Loucy (cell line): Measurements from ENCODE around the gene L3MBTL4.

Experiments used
- EZH2phosphoT487 ChIP-seq: fragments of 200-600 bp; IDR thresholded peaks from 2 replicates; pipeline ENCODE4 v1.6.1; 2018; ENCODE audit warnings: antibody characterized with exemption, mild to moderate bottlenecking, moderate library complexity, borderline replicate concordance
- TF ChIP-seq, protein P1 (sequence below): fragments of 200-600 bp; sonication (generic); conservative IDR thresholded peaks from 2 replicates; pipeline ENCODE4 v1.5.1; 2014; ENCODE audit warnings: mild to moderate bottlenecking, antibody characterized with exemption, low read length

DNA sequence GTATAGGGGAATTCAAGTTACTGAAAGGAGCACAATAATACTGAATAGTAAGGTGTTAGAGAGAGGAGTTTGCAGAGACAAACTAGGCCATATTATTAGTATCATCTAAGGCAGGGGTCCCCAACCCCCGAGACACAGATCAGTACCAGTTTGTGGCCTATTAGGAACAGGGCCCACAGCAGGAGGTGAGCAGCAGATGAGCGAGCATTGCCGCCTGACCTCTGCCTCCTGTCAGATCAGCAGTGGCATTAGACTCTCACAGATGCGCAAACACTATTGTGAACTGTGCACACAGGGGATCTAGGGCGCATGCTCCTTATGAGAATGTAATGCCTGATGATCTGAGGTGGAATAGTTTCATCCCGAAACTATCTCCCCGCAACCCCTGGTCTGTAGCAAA lies 477.6 kb downstream of the L3MBTL4 start:
- TF ChIP-seq, protein P1, sequence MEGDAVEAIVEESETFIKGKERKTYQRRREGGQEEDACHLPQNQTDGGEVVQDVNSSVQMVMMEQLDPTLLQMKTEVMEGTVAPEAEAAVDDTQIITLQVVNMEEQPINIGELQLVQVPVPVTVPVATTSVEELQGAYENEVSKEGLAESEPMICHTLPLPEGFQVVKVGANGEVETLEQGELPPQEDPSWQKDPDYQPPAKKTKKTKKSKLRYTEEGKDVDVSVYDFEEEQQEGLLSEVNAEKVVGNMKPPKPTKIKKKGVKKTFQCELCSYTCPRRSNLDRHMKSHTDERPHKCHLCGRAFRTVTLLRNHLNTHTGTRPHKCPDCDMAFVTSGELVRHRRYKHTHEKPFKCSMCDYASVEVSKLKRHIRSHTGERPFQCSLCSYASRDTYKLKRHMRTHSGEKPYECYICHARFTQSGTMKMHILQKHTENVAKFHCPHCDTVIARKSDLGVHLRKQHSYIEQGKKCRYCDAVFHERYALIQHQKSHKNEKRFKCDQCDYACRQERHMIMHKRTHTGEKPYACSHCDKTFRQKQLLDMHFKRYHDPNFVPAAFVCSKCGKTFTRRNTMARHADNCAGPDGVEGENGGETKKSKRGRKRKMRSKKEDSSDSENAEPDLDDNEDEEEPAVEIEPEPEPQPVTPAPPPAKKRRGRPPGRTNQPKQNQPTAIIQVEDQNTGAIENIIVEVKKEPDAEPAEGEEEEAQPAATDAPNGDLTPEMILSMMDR, result no peak
- no peak for TF ChIP-seq EZH2phosphoT487
